Panc1 (cell line): ENCODE results near the gene DUSP16. TPM values are rescaled to one million over a fixed set of nuclear protein-coding genes. Genes with fewer than 3 reads are reported as not detected.

Source experiments
- ATAC-seq: fragments of 200-7000 bp; cut with Tn5 transposase; 2 replicates; pipeline ENCODE4 v1.9.1; 2020; ENCODE audit warnings: mild to moderate bottlenecking, moderate library complexity
- BruUV-seq: library from RNA; stranded (reverse); fragments of 400-500 nt; replicated peaks from 2 replicates; lab custom pipeline; 2021; lab: Mats Ljungman, UMichigan
- CTCF ChIA-PET: fragments of 300-600 bp; sonication (Branson Sonifier 250); formaldehyde crosslinking; loops from one replicate; lab custom pipeline; 2022; ENCODE audit warnings: antibody characterized with exemption; lab: Charles Lee
- POLR2A ChIA-PET: fragments of 300-600 bp; sonication (Branson Sonifier 250); formaldehyde crosslinking; loops from one replicate; lab custom pipeline; 2022; ENCODE audit warnings: antibody characterized with exemption; lab: Charles Lee
- DNase-seq: peaks from one replicate; pipeline ENCODE4 v3.0.0-alpha.2; 2010; ENCODE audit warnings: low read depth, low spot score
- H3K27ac ChIP-seq: 2 replicates; pipeline ENCODE4 v1.5.1; 2011; ENCODE audit warnings: mild to moderate bottlenecking, low read length, inconsistent platforms
- H3K27me3 ChIP-seq: fragments of 200-500 bp; sonication (Bioruptor generic); 2 replicates; pipeline ENCODE4 v1.6.0; 2014; ENCODE audit warnings: low read length, inconsistent platforms; ENCODE audit not compliant: control insufficient read depth, insufficient read depth
- H3K36me3 ChIP-seq: fragments of 200-500 bp; sonication (Bioruptor generic); 2 replicates; pipeline ENCODE4 v1.5.1; 2014; ENCODE audit warnings: inconsistent platforms, mild to moderate bottlenecking, low read length, moderate library complexity; ENCODE audit not compliant: control insufficient read depth, insufficient read depth
- H3K4me1 ChIP-seq: 2 replicates; pipeline ENCODE4 v1.5.1; 2011; ENCODE audit warnings: inconsistent platforms, mild to moderate bottlenecking, low read length, moderate library complexity; ENCODE audit not compliant: control insufficient read depth, insufficient read depth
- H3K4me3 ChIP-seq, 2 experiments: 2 replicates each; pipeline ENCODE4 v1.5.1; 2011 to 2012; ENCODE audit warnings: low read depth in 2 of 2, low read length in 2 of 2, mild to moderate bottlenecking in 2 of 2, inconsistent platforms in 1 of 2, moderate library complexity in 1 of 2
- H3K9me3 ChIP-seq: fragments of 200-500 bp; sonication (Bioruptor generic); 2 replicates; pipeline ENCODE4 v1.5.1; 2014; ENCODE audit warnings: low read depth, mild to moderate bottlenecking, inconsistent platforms, low read length, moderate library complexity; ENCODE audit not compliant: control insufficient read depth, insufficient read depth
- POLR2AphosphoS5 ChIP-seq: IDR thresholded peaks from 2 replicates; pipeline ENCODE4 v1.6.1; 2012; ENCODE audit warnings: mild to moderate bottlenecking, low read depth, low read length, moderate library complexity
- SIN3A ChIP-seq: IDR thresholded peaks from 2 replicates; pipeline ENCODE4 v1.6.1; 2012; ENCODE audit warnings: low read depth, mild to moderate bottlenecking, low read length, moderate library complexity, borderline replicate concordance; ENCODE audit not compliant: insufficient read depth
- TCF7L2 ChIP-seq: IDR thresholded peaks from 2 replicates; pipeline ENCODE4 v1.6.1; 2011; ENCODE audit warnings: mild to moderate bottlenecking, low read depth, low read length, inconsistent platforms
- in situ Hi-C: cut with HindIII; loops from 2 replicates; pipeline ENCODE4 v1.10.0; 2016; ENCODE audit warnings: low sequenced_read_pairs, low pct_unique_long_range_greater_than_20kb
- intact Hi-C: fragments of 100-400 bp; cut with micrococcal nuclease; formaldehyde crosslinking; loops from one replicate; pipeline ENCODE4 v1.10.0; 2022; ENCODE audit not compliant: unreplicated experiment
- total RNA-seq: library from RNA; stranded (reverse); gene quantifications from one replicate; pipeline ENCODE4 v1.2.1, GENCODE V29; 2021; ENCODE audit not compliant: unreplicated experiment
- TF ChIP-seq, protein P1 (sequence below), 2 experiments: IDR thresholded peaks; 2 replicates each; pipeline ENCODE4 v1.6.1; 2011 to 2012; ENCODE audit warnings: low read depth in 2 of 2, control low read depth in 1 of 2, low read length in 1 of 2, mild to moderate bottlenecking in 1 of 2, moderate library complexity in 1 of 2; ENCODE audit not compliant: insufficient read depth in 1 of 2
- TF ChIP-seq, protein P2 (sequence below): fragments of 450-650 bp; IDR thresholded peaks from 2 replicates; pipeline ENCODE4 v1.5.1; 2017; ENCODE audit warnings: mild to moderate bottlenecking

The DUSP16 gene
- total RNA-seq, 1 experiment from 2014 or later, result 12.9 TPM

- in situ Hi-C loops, result no loop called here
- TF ChIP-seq, protein P1, sequence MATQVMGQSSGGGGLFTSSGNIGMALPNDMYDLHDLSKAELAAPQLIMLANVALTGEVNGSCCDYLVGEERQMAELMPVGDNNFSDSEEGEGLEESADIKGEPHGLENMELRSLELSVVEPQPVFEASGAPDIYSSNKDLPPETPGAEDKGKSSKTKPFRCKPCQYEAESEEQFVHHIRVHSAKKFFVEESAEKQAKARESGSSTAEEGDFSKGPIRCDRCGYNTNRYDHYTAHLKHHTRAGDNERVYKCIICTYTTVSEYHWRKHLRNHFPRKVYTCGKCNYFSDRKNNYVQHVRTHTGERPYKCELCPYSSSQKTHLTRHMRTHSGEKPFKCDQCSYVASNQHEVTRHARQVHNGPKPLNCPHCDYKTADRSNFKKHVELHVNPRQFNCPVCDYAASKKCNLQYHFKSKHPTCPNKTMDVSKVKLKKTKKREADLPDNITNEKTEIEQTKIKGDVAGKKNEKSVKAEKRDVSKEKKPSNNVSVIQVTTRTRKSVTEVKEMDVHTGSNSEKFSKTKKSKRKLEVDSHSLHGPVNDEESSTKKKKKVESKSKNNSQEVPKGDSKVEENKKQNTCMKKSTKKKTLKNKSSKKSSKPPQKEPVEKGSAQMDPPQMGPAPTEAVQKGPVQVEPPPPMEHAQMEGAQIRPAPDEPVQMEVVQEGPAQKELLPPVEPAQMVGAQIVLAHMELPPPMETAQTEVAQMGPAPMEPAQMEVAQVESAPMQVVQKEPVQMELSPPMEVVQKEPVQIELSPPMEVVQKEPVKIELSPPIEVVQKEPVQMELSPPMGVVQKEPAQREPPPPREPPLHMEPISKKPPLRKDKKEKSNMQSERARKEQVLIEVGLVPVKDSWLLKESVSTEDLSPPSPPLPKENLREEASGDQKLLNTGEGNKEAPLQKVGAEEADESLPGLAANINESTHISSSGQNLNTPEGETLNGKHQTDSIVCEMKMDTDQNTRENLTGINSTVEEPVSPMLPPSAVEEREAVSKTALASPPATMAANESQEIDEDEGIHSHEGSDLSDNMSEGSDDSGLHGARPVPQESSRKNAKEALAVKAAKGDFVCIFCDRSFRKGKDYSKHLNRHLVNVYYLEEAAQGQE (IDR thresholded peaks at IDR 0.05; ENCODE audit: insufficient read depth in 1 of 2, low read depth in 2 of 2, low read length in 1 of 2), result no peak
- TF ChIP-seq TCF7L2 (no peak), POLR2AphosphoS5 (no peak), SIN3A (no peak)
- TF ChIP-seq, protein P2, sequence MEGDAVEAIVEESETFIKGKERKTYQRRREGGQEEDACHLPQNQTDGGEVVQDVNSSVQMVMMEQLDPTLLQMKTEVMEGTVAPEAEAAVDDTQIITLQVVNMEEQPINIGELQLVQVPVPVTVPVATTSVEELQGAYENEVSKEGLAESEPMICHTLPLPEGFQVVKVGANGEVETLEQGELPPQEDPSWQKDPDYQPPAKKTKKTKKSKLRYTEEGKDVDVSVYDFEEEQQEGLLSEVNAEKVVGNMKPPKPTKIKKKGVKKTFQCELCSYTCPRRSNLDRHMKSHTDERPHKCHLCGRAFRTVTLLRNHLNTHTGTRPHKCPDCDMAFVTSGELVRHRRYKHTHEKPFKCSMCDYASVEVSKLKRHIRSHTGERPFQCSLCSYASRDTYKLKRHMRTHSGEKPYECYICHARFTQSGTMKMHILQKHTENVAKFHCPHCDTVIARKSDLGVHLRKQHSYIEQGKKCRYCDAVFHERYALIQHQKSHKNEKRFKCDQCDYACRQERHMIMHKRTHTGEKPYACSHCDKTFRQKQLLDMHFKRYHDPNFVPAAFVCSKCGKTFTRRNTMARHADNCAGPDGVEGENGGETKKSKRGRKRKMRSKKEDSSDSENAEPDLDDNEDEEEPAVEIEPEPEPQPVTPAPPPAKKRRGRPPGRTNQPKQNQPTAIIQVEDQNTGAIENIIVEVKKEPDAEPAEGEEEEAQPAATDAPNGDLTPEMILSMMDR, result no peak
- BruUV-seq, result no TSS peak
- intact Hi-C loops, result no loop called here
- no peak for ATAC-seq
- no peaks in the 10 kb centered on the region for H3K27me3 ChIP-seq
- peaks cover 7% of the 10 kb centered on the region; the same call in 1 of the 2 replicates for H3K4me1 ChIP-seq
- no peak overlapping the region for H3K27ac ChIP-seq
- DNase-seq, result no peak
- H3K4me3 ChIP-seq, result no peak overlapping the region
- CTCF ChIA-PET, result no interaction called here
- no peaks in the 10 kb centered on the region for H3K9me3 ChIP-seq
- POLR2A ChIA-PET, result no interaction called here
- H3K36me3 ChIP-seq, result no peaks in the 10 kb centered on the region
Measured at GRCh38 chr12:12555656-12556055, 7.0 kb downstream of the DUSP16 start.

- TF ChIP-seq, protein P1 (IDR thresholded peaks at IDR 0.05; ENCODE audit: insufficient read depth in 1 of 2, low read depth in 2 of 2, low read length in 1 of 2), result no peak
- TF ChIP-seq SIN3A (no peak), TCF7L2 (no peak), POLR2AphosphoS5 (no peak)
- TF ChIP-seq, protein P2, result no peak
- CTCF ChIA-PET, result no interaction called here
- H3K27me3 ChIP-seq, result no peaks in the 10 kb centered on the region
- no peak for ATAC-seq
- no peaks in the 10 kb centered on the region for H3K36me3 ChIP-seq
- H3K4me1 ChIP-seq, result no peaks in the 10 kb centered on the region
- in situ Hi-C loops, result no loop called here
- no peak for DNase-seq
- POLR2A ChIA-PET, result no interaction called here
- H3K9me3 ChIP-seq, result no peaks in the 10 kb centered on the region
- H3K4me3 ChIP-seq, result no peak overlapping the region
- intact Hi-C loops, result no loop called here
- no peak overlapping the region for H3K27ac ChIP-seq
- no TSS peak for BruUV-seq
Measured at GRCh38 chr12:12553208-12553785, 9.4 kb downstream of the DUSP16 start.
